ENCODE measurements around the gene L1CAM.

The L1CAM gene

DNA sequence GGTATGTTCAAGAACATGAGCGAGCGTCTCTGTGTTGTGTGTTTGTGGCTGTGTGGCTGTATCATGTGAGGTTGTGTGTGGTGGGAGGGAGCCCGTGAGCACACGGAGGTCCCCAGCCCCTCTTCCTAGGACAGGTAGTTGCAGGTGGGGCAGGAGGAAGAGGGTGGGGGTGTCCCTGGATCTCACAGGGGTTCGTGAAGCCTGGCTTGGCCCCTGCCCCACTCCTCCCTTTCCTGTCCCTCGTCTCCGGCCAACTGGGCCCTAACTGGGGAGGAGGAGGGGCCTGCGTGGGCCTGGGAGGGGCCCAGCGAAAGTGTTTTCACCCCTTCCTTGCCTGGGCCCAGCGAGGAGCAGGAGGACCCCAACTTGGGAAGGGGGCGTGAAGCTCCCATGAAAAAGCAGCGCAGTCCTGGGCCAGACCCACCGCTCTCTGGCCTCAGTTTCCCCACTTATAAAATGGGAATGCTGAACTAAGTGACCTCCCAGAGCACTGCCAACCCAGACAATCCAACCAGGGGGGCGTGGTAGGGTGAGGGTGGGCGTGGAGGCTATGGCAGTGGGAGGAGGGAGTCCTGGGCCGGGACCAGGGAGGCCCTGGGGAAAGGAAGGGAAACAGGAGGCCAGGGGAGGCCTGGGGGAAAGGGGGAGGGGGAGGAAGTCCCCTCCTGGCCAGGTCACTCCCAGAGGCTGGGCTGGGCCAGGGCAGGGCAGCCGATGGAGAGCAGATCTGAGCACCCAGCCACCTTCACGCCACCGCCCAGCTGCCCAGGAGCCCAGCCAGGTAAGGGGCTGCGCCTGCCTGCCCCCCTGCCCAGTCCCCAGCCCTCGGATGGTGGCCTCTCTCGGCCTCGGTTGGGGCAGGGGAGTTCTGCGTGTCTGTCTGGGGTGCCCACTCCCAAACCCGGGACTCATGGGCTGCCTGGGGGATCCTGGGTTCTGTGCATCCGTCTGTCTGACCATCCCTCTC is 18.3 kb upstream of the L1CAM start, which contains the start of gene AVPR2:
TSS of gene AVPR2 (plus strand) at position 683 of the 967 bp plus-strand sequence. CDS start 473 bp downstream, outside the sequence.
- no peak for DNase-seq (ENCODE audit: low spot score)

- no peak for DNase-seq (ENCODE audit: low spot score)
Measured at GRCh38 chrX:153903238-153903980, 17.4 kb upstream of the L1CAM start.

DNA sequence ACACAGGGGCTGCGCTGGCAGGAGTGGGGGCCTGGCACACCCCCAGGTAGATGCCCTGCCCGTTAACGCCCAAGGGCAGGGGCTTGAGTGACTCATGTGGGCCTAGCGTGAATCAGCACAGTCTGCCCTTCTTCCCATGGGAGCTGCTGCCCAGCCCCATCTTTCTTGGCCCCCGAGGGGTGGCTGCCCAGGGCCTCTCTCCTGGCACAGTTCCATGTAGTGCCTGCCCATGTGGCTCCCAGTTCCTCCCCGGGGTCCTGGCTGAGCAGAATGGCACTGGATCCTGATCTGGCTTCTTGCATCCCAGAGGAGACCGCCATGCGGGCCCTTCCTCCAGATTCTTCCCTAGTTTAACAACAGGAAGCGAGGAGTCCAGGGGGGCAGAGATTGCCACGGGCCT is 16.4 kb upstream of the L1CAM start:
- DNase-seq (ENCODE audit: low spot score): no peak

DNA sequence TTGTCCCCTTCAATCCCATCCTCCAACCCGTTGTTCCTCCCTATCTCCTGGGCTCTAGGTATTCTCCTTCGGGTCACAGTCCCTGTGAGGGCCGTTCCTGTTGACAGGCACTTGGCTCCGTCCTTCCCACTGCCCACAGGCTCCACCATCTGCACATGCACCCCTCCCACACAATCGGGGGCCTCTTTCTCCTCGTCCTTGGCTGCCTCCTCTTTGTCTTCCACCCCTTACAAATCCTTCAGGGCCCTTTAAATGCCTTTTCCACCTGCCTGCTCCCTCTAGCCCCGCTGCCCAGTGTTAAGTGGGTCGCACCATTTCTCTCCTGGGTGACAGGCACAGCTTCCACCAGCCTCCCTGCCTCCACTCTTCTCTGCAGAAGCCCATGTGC is 15.8 kb upstream of the L1CAM start:
- DNase-seq (ENCODE audit: low spot score): no peak

- no peak for DNase-seq (ENCODE audit: low spot score)
Measured at GRCh38 chrX:153900831-153901752, 15.1 kb upstream of the L1CAM start.

- DNase-seq (ENCODE audit: low spot score): no peak
Measured at GRCh38 chrX:153897899-153898298, 11.9 kb upstream of the L1CAM start.

DNA sequence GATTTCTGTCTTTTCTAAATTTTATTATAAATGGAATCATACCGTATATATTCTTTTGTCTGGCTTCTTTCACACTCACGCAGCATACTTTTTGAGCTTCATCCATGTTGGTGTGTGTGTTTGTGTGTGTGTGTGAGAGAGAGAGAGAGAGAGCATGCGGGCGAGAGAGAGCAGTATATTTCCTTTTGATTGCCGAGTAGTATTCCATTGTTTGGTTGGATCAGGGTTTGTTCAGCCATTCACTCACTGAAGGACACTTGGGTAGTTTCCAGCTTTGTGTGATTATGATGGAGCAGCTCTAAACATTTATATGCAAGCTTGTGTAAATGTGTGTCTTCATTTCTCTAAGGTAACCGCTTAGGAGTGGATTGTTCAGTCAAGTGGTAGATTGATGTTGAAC is 3.1 kb upstream of the L1CAM start:
- no peak for DNase-seq (ENCODE audit: low spot score)

DNA sequence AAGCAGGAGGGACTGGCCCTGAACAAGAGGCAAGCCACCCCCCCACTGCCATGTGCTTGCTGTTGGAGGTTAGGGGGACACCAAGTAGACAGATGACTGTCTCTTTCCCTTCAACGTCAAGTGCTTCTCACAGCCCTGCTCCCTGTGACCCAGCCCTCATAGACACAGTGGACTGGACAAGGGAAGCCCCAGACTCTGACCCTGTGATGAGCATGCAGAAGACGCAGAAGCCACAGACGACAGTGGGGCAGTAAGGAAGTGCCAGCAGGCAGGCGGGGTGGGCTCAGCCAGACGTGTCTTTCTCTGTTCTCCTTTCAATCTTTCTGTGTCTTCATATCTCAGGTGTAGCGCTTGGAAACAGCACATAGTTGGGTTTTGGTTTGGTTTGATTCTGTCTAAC is 2.4 kb upstream of the L1CAM start:
- DNase-seq (ENCODE audit: low spot score): no peak

GRCh38 chrX:153887385-153887784 is 1.4 kb upstream of the L1CAM start:
- DNase-seq (ENCODE audit: low spot score): no peak

- no peak for DNase-seq (ENCODE audit: low spot score)
Measured at GRCh38 chrX:153886915-153887314, 942 bp upstream of the L1CAM start.

DNA sequence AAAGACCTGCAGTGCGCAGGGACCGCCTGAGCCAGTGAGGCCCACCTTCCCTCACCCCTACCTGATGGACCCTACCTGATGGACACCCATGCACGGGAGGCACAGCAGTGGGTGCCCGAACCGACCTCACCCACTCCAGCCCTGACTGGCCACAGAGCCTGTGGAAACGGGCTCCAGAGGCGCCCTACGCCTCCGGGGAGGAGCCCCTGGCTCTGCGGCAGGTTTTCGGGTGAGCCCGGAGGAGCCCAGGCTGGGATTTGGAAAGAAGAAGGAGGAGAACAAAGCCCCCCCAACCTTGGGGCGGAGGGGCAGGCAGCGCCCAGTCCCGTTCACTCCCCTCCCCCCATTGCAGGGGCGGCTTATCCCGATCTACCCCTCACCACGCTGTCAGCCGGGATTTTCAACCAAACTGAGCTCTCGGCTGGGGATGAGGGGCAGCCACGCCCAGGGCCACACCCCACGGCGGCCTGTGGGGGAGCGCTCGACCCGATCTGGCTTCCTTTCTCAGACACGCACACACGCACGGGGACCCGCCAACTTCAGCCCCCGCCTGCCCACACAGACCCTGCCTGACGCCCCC is 675 bp downstream of the L1CAM start:
- no peak for DNase-seq (ENCODE audit: low spot score)

DNA sequence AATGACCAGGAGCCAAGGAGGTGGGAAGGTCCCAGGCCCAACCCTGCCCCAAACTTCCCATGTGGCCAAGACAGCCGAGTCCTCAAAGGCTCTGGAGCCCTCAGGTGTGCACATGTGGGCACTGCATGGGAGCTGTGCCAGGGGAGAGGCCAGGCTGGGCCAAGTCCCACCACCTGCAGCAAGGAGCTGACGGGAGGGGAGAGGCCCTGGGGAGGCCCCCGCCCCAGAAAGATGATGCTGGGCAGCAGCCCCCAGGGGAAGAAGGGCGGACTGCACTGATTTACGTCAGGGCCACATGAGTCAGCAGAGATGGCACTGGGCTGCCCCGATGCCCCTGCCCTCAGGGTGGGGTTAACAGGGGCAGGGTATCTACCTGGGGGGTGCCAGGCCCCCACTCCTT is 1.4 kb downstream of the L1CAM start:
- DNase-seq (ENCODE audit: low spot score): no peak

- no peak for DNase-seq (ENCODE audit: low spot score)
Measured at GRCh38 chrX:153884136-153884535, 1.8 kb downstream of the L1CAM start.

GRCh38 chrX:153883163-153883843 is 2.7 kb downstream of the L1CAM start:
- no peak for DNase-seq (ENCODE audit: low spot score)

DNA sequence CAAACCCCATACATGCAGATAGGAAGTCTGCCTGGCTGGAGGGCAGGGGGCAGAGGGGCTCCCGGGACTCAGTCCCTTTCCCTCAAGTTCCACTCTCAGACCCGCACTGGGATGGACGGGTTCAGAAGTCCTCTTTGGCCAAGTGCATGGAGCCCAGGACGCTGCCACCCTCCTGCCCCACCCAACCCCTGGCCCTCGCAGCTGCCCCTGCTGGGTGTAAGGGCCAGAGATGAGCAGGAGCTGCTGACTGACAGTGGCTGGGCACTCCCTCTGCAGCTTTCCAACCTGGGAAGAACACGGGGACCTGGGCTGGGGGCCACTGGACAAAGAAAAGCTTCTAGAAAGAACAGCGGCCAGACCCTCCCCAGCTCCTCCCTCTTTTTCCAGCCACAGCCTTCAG is 3.4 kb downstream of the L1CAM start:
- DNase-seq (ENCODE audit: low spot score): no peak

GRCh38 chrX:153882086-153882498 is 3.9 kb downstream of the L1CAM start:
- peak; percentile 18 for DNase-seq (ENCODE audit: low spot score)

DNA sequence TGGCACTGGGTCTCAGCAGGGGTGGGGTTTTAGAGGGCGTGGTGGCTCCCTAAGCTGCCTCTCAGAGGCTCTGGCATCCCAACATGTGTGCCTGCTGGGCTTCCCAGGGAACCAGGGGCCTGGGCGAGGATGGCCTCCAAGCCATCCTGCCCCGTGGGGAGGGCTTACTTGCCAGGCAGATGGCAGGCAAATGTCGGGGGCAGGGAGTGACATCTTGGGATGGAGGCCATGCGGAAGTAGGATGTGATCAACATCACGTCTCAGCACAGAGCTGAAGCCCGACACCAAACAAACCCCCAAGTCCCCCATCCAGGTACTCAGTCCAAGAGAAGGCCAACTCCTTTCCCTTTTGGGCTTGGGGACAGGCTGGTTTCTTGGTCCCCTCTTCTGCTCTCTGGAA is 4.7 kb downstream of the L1CAM start:
- no peak for DNase-seq (ENCODE audit: low spot score)

GRCh38 chrX:153880440-153880815 is 5.5 kb downstream of the L1CAM start:
- no peak for DNase-seq (ENCODE audit: low spot score)

GRCh38 chrX:153879741-153880439 is 6.1 kb downstream of the L1CAM start:
- no peak for DNase-seq (ENCODE audit: low spot score)

- DNase-seq (ENCODE audit: low spot score): no peak
Measured at GRCh38 chrX:153878969-153879653, 6.9 kb downstream of the L1CAM start.

Measured in HuH-7 (cell line).